ENCODE data around the gene ELMO1.

Gene ELMO1

GRCh38 chr7:37471619-37472018, 23.0 kb upstream of the ELMO1 start:
- no peak for DNase-seq

GRCh38 chr7:37467002-37467401, 18.3 kb upstream of the ELMO1 start:
- no peak for DNase-seq

- no peak for DNase-seq
These were observed 13.5 kb upstream of the ELMO1 start for GRCh38 chr7:37462138-37462537.

GRCh38 chr7:37455081-37455480, 6.4 kb upstream of the ELMO1 start:
- DNase-seq: no peak

GRCh38 chr7:37452346-37452745, 3.7 kb upstream of the ELMO1 start:
- DNase-seq: no peak

- no peak for DNase-seq
These were observed 1.4 kb upstream of the ELMO1 start for GRCh38 chr7:37450035-37450434.

GRCh38 chr7:37449621-37450020, 957 bp upstream of the ELMO1 start:
- no peak for DNase-seq

GRCh38 chr7:37448011-37448635, 541 bp downstream of the ELMO1 start:
- DNase-seq: no peak

- DNase-seq: no peak
These were observed 2.3 kb downstream of the ELMO1 start for GRCh38 chr7:37446371-37446770.

GRCh38 chr7:37445790-37446189, 2.9 kb downstream of the ELMO1 start:
- no peak for DNase-seq

- DNase-seq: no peak
These were observed 3.5 kb downstream of the ELMO1 start for GRCh38 chr7:37445064-37445723.

- no peak for DNase-seq
These were observed 5.0 kb downstream of the ELMO1 start for GRCh38 chr7:37443627-37444026.

- no peak for DNase-seq
These were observed 6.4 kb downstream of the ELMO1 start for GRCh38 chr7:37442268-37442667.

- DNase-seq: no peak
These were observed 6.8 kb downstream of the ELMO1 start for GRCh38 chr7:37441816-37442215.

- DNase-seq: no peak
These were observed 7.3 kb downstream of the ELMO1 start for GRCh38 chr7:37441386-37441760.

GRCh38 chr7:37440738-37441385, 7.8 kb downstream of the ELMO1 start:
- DNase-seq: no peak

GRCh38 chr7:37439653-37440026, 9.0 kb downstream of the ELMO1 start:
- no peak for DNase-seq

GRCh38 chr7:37438906-37439652, 9.6 kb downstream of the ELMO1 start:
- no peak for DNase-seq

GRCh38 chr7:37435156-37435855, 13.4 kb downstream of the ELMO1 start:
- DNase-seq: no peak

- DNase-seq: no peak
These were observed 14.1 kb downstream of the ELMO1 start for GRCh38 chr7:37434529-37434928.

- DNase-seq: no peak
These were observed 15.5 kb downstream of the ELMO1 start for GRCh38 chr7:37433166-37433565.

- DNase-seq: no peak
These were observed 16.3 kb downstream of the ELMO1 start for GRCh38 chr7:37432281-37432920.

- DNase-seq: no peak
These were observed 17.3 kb downstream of the ELMO1 start for GRCh38 chr7:37431413-37431812.
